ENCODE measurements around the gene CHKA. TPM values are rescaled to one million over a fixed set of nuclear protein-coding genes. Genes with fewer than 3 reads are reported as not detected.

The CHKA gene
- total RNA-seq, 1 experiment from 2014 or later: 63.0 TPM

DNA sequence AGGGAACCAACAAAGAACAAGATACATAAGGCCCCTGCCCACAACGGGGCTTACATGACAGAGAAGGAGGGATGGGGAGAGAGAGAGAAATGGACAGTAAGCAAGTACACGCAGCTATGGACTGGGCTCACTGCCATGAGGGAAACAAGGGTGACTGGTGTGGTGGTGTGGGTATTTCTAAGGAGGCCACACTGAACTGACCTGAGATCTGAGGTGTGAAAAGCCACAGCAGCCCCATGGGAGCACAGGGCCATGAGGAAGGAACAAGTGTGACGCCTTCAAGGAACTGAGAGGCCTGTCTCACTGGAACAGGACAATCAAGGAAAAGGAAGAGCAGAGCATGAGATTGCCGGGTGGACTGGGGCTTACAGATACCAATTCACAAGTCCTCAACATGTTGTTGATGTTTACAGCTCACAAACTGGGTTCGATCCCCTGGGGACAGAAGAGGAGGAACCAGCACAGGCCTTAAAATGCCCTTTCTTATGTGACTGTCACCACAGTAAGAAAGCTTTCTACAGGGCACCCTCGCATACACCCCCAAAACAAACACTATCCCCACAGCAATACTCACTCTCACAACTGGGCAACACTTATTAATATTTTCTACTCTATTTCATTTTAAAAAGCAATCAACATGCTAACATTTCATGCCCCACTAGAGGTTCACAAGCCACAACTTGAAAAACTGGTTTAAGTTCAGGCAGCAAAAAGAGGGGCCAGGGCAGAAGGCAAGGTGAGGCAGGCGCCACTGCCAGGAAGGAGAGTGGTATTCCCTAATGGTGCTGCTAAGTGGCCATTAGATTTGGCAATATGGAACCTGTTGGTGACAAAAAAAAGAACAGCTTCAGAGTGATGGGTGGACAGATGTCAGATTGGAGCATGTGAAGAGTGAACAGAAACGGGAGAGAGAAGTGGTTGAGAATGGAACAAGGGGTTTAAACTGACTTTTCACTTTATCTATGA is 43.3 kb downstream of the CHKA start:
- Histone ChIP-seq H4K5ac (ENCODE audit: insufficient read length, low read depth, low read length) (no peak overlapping the region), H3K14ac (ENCODE audit: insufficient read depth, low read length) (no peak overlapping the region), H3K23me2 (ENCODE audit: insufficient read length, low read depth, low read length, poor library complexity, severe bottlenecking) (no peaks in the 10 kb centered on the region), H3K9ac (ENCODE audit: extremely low read depth, insufficient read length, low read length) (no peak overlapping the region), H3K79me1 (ENCODE audit: insufficient read depth, low read depth, low read length, poor library complexity, severe bottlenecking) (peaks cover 3% of the 10 kb centered on the region), H3K79me2 (ENCODE audit: insufficient read depth, low read length) (peaks cover 7% of the 10 kb centered on the region), H3K9me3 (ENCODE audit: control insufficient read depth, low read depth, low read length) (no peaks in the 10 kb centered on the region), H2BK12ac (ENCODE audit: insufficient read length, low read depth, low read length) (no peak overlapping the region), H3K27ac (ENCODE audit: insufficient read length, low read depth, low read length) (no peak overlapping the region), H4K91ac (ENCODE audit: insufficient read length, low read depth, low read length) (no peak overlapping the region), H3K27me3 (ENCODE audit: insufficient read depth, low read length) (no peaks in the 10 kb centered on the region), H3K4me1 (ENCODE audit: insufficient read depth, low read length) (no peaks in the 10 kb centered on the region), H3T11ph (ENCODE audit: low read length) (no peak overlapping the region), H3K56ac (ENCODE audit: insufficient read length, low read depth, low read length) (no peak overlapping the region), H3K4ac (ENCODE audit: low read depth, low read length) (no peak overlapping the region), H2BK5ac (ENCODE audit: insufficient read length, low read length) (no peak overlapping the region), H3K18ac (ENCODE audit: insufficient read length, low read depth, low read length) (no peak overlapping the region), H4K20me1 (ENCODE audit: control insufficient read depth, insufficient read depth, insufficient read length) (no peaks in the 10 kb centered on the region), H2AK5ac (ENCODE audit: insufficient read length, low read length) (no peak overlapping the region), H2BK15ac (ENCODE audit: low read depth, low read length) (no peak overlapping the region), H2BK120ac (ENCODE audit: low read depth, low read length, poor library complexity, severe bottlenecking) (no peak overlapping the region), H3K4me2 (ENCODE audit: insufficient read depth, insufficient read length, low read length) (no peak overlapping the region), H2AFZ (ENCODE audit: low read length) (no peak overlapping the region), H3K23ac (ENCODE audit: insufficient read length, low read depth, low read length) (no peak overlapping the region), H2BK20ac (ENCODE audit: low read depth, low read length, poor library complexity, severe bottlenecking) (no peak overlapping the region), H4K8ac (replicated peaks; ENCODE audit: insufficient read length, low read depth, low read length) (no peak overlapping the region)
- WGBS (ENCODE audit: extremely low coverage, insufficient read length, low lambda C conversion rate): no CpG with 5 or more reads among the region's 8 CpGs
- Mint-ChIP-seq H3K27ac (peak overlapping the region in 2 of 3 experiments; percentile 43 to 59; a peak in 5 of 7 replicates), H3K27me3 (ENCODE audit: low read depth) (no peaks in the 10 kb centered on the region), H3K9me3 (no peaks in the 10 kb centered on the region), H3K4me3 (no peak overlapping the region), H3K36me3 (ENCODE audit: insufficient read depth in 1 of 3, low read depth in 3 of 3) (peaks cover 20 to 68% (median 55%) of the 10 kb centered on the region in 3 experiments), H3K4me1 (no peaks in the 10 kb centered on the region)
- no peak for DNase-seq
- TF ChIP-seq, protein P1, sequence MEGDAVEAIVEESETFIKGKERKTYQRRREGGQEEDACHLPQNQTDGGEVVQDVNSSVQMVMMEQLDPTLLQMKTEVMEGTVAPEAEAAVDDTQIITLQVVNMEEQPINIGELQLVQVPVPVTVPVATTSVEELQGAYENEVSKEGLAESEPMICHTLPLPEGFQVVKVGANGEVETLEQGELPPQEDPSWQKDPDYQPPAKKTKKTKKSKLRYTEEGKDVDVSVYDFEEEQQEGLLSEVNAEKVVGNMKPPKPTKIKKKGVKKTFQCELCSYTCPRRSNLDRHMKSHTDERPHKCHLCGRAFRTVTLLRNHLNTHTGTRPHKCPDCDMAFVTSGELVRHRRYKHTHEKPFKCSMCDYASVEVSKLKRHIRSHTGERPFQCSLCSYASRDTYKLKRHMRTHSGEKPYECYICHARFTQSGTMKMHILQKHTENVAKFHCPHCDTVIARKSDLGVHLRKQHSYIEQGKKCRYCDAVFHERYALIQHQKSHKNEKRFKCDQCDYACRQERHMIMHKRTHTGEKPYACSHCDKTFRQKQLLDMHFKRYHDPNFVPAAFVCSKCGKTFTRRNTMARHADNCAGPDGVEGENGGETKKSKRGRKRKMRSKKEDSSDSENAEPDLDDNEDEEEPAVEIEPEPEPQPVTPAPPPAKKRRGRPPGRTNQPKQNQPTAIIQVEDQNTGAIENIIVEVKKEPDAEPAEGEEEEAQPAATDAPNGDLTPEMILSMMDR (conservative IDR thresholded peaks at IDR 0.05): no peak

All from H9 (cell line).